H1 (cell line): ENCODE results near the gene ASCC2. TPM values are rescaled to one million over a fixed set of nuclear protein-coding genes. Genes with fewer than 3 reads are reported as not detected.

Experiments used
- CTCF ChIA-PET: fragments of 300-600 bp; sonication (Branson Sonifier 250); formaldehyde crosslinking; loops from one replicate; lab custom pipeline; 2021; ENCODE audit not compliant: partially characterized antibody; lab: Charles Lee
- POLR2A ChIA-PET: fragments of 300-600 bp; sonication (Branson Sonifier 250); formaldehyde crosslinking; loops from one replicate; lab custom pipeline; 2021; ENCODE audit warnings: inconsistent platforms; ENCODE audit not compliant: partially characterized antibody; lab: Charles Lee
- DNase-seq, 2 experiments: peaks; one replicate each; pipeline versions ENCODE4 v3.0.0 to v3.0.0-alpha.2; 2010 to 2022; ENCODE audit warnings: low spot score in 2 of 2, low read depth in 1 of 2, mixed read lengths in 1 of 2
- FAIRE-seq: peaks from 2 replicates; lab custom pipeline; 2011; peaks lifted over from hg19 to GRCh38; lab: Jason Lieb, UNC
- H2AFZ ChIP-seq: 2 replicates; pipeline ENCODE4 v1.8.1; 2012; ENCODE audit warnings: low read length, inconsistent platforms
- H2AK5ac ChIP-seq: 2 replicates; pipeline ENCODE4 v1.6.1; 2013; ENCODE audit warnings: low read depth, low read length
- H2BK120ac ChIP-seq: replicated peaks from 2 replicates; pipeline ENCODE3; 2013; ENCODE audit warnings: low read depth, low read length, inconsistent platforms
- H2BK12ac ChIP-seq: 2 replicates; pipeline ENCODE4 v1.6.1; 2013; ENCODE audit warnings: low read depth, low read length
- H2BK15ac ChIP-seq: 2 replicates; pipeline ENCODE4 v1.6.1; 2013; ENCODE audit warnings: low read length
- H2BK20ac ChIP-seq: 2 replicates; pipeline ENCODE4 v1.6.1; 2013; ENCODE audit warnings: low read length
- H2BK5ac ChIP-seq: 2 replicates; pipeline ENCODE4 v1.6.1; 2013; ENCODE audit warnings: low read depth, low read length
- H3K14ac ChIP-seq: 2 replicates; pipeline ENCODE4 v1.6.1; 2013; ENCODE audit warnings: inconsistent platforms; ENCODE audit not compliant: insufficient read length
- H3K18ac ChIP-seq: 2 replicates; pipeline ENCODE4 v1.6.1; 2013; ENCODE audit warnings: low read length; ENCODE audit errors: extremely low read depth
- H3K23ac ChIP-seq: 2 replicates; pipeline ENCODE4 v1.6.1; 2013; ENCODE audit warnings: inconsistent platforms; ENCODE audit not compliant: insufficient read length
- H3K23me2 ChIP-seq: 2 replicates; pipeline ENCODE4 v1.6.1; 2013; ENCODE audit warnings: low read depth, low read length
- H3K27ac ChIP-seq: 2 replicates; pipeline ENCODE4 v1.6.1; 2011; ENCODE audit warnings: low read depth, low read length, inconsistent platforms
- H3K27me3 ChIP-seq, 4 experiments: replicated peaks in 1 of 4; 1 replicate in 1 of 4; 2 replicates in 3 of 4; pipeline versions ENCODE4 v1.6.1 to v1.8.1; 2011 to 2013; ENCODE audit warnings: low read length in 3 of 4, mild to moderate bottlenecking in 3 of 4, inconsistent platforms in 2 of 4, mixed read lengths in 2 of 4, moderate library complexity in 1 of 4; ENCODE audit not compliant: control insufficient read depth in 3 of 4, insufficient read depth in 3 of 4; ENCODE audit errors: extremely low read depth in 1 of 4
- H3K36me3 ChIP-seq, 4 experiments: 2 replicates each; pipeline versions ENCODE4 v1.6.1 to v1.8.1; 2011 to 2013; ENCODE audit warnings: mild to moderate bottlenecking in 4 of 4, low read length in 3 of 4, moderate library complexity in 2 of 4, control low read depth in 1 of 4, inconsistent platforms in 1 of 4; ENCODE audit not compliant: insufficient read depth in 4 of 4, control insufficient read depth in 2 of 4
- H3K4ac ChIP-seq: replicated peaks from 2 replicates; pipeline ENCODE3; 2013; ENCODE audit warnings: low read length, low read depth, mixed read lengths, inconsistent platforms; ENCODE audit not compliant: insufficient read length
- H3K4me1 ChIP-seq, 4 experiments: replicated peaks in 1 of 4; 1 replicate in 1 of 4; 2 replicates in 3 of 4; pipeline versions ENCODE4 v1.6.1 to v1.8.1; 2011 to 2013; ENCODE audit warnings: low read length in 3 of 4, inconsistent platforms in 2 of 4, mixed read lengths in 1 of 4; ENCODE audit not compliant: insufficient read depth in 4 of 4, control insufficient read depth in 3 of 4
- H3K4me2 ChIP-seq, 2 experiments: 2 replicates each; pipeline versions ENCODE4 v1.6.1 to v1.8.1; 2011 to 2013; ENCODE audit warnings: low read depth in 2 of 2, low read length in 2 of 2, control low read depth in 1 of 2, inconsistent platforms in 1 of 2, mild to moderate bottlenecking in 1 of 2; ENCODE audit not compliant: insufficient read depth in 1 of 2
- H3K4me3 ChIP-seq, 4 experiments: fragments of 200-600, 300-600 bp in 1 of 4; sonication (generic), shearing (Covaris generic), sonication (Bioruptor Twin) in 1 of 4; 2 replicates each; pipeline versions ENCODE4 v1.5.1 to v1.8.1; 2011 to 2016; ENCODE audit warnings: low read length in 4 of 4, low read depth in 3 of 4, control low read depth in 2 of 4, inconsistent platforms in 2 of 4, mild to moderate bottlenecking in 2 of 4, mixed read lengths in 1 of 4, moderate library complexity in 1 of 4; ENCODE audit not compliant: insufficient read depth in 2 of 4; ENCODE audit errors: extremely low read depth in 1 of 4
- H3K56ac ChIP-seq: replicated peaks from 2 replicates; pipeline ENCODE3; 2013; ENCODE audit warnings: low read depth, mild to moderate bottlenecking, mixed read lengths, low read length, inconsistent platforms; ENCODE audit not compliant: insufficient read length
- H3K79me1 ChIP-seq: 2 replicates; pipeline ENCODE4 v1.6.1; 2013; ENCODE audit warnings: low read depth, low read length, control low read depth
- H3K79me2 ChIP-seq, 2 experiments: 2 replicates each; pipeline versions ENCODE4 v1.6.1 to v1.8.1; 2012 to 2013; ENCODE audit warnings: low read length in 2 of 2, mild to moderate bottlenecking in 2 of 2, inconsistent platforms in 1 of 2; ENCODE audit not compliant: insufficient read depth in 2 of 2, control insufficient read depth in 1 of 2
- H3K9ac ChIP-seq, 4 experiments: replicated peaks in 1 of 4; 1 replicate in 1 of 4; 2 replicates in 3 of 4; pipeline versions ENCODE4 v1.6.1 to v1.8.1; 2011 to 2013; ENCODE audit warnings: low read depth in 3 of 4, low read length in 3 of 4, control low read depth in 2 of 4, mild to moderate bottlenecking in 2 of 4, moderate library complexity in 2 of 4, inconsistent platforms in 1 of 4; ENCODE audit errors: extremely low read depth in 1 of 4
- H3K9me3 ChIP-seq, 2 experiments: 2 replicates each; pipeline versions ENCODE4 v1.6.1 to v1.8.1; 2012 to 2013; ENCODE audit warnings: mild to moderate bottlenecking in 2 of 2, moderate library complexity in 2 of 2, control low read depth in 1 of 2, inconsistent platforms in 1 of 2, low read depth in 1 of 2, low read length in 1 of 2, mixed read lengths in 1 of 2; ENCODE audit not compliant: insufficient read depth in 2 of 2
- H4K20me1 ChIP-seq, 2 experiments: replicated peaks in 1 of 2; 2 replicates each; pipeline versions ENCODE3 to v1.8.1; 2011 to 2013; ENCODE audit warnings: inconsistent platforms in 2 of 2, low read length in 2 of 2, mild to moderate bottlenecking in 1 of 2; ENCODE audit not compliant: insufficient read depth in 2 of 2, control insufficient read depth in 1 of 2
- H4K5ac ChIP-seq: 2 replicates; pipeline ENCODE4 v1.6.1; 2013; ENCODE audit warnings: low read length, low read depth, mixed read lengths, inconsistent platforms; ENCODE audit not compliant: insufficient read length
- H4K8ac ChIP-seq: 2 replicates; pipeline ENCODE4 v1.8.0; 2013; ENCODE audit warnings: mild to moderate bottlenecking, moderate library complexity, low read length, inconsistent platforms; ENCODE audit not compliant: insufficient read depth; ENCODE audit errors: extremely low read depth
- H4K91ac ChIP-seq: replicated peaks from 2 replicates; pipeline ENCODE3; 2013; ENCODE audit warnings: low read length, mixed read lengths, inconsistent platforms; ENCODE audit not compliant: insufficient read length
- CBX5 ChIP-seq: fragments of 300-800, 300-1000 bp; sonication (generic); IDR thresholded peaks from 2 replicates; pipeline ENCODE4 v1.7.1; 2016; ENCODE audit warnings: antibody characterized with exemption, low read length, low read depth
- CHD1 ChIP-seq: IDR thresholded peaks from 2 replicates; pipeline ENCODE4 v1.6.1; 2012; ENCODE audit warnings: low read depth, low read length, improper control_type of control experiment
- EP300 ChIP-seq, 2 experiments: IDR thresholded peaks; 1 replicate in 1 of 2; 2 replicates in 1 of 2; pipeline ENCODE4 v1.6.1; 2011 to 2012; ENCODE audit warnings: low read depth in 2 of 2, low read length in 2 of 2, mild to moderate bottlenecking in 2 of 2, borderline replicate concordance in 1 of 2, inconsistent platforms in 1 of 2, moderate library complexity in 1 of 2
- FOSL1 ChIP-seq: IDR thresholded peaks from 2 replicates; pipeline ENCODE4 v1.6.1; 2011; ENCODE audit warnings: mild to moderate bottlenecking, low read depth, low read length, moderate library complexity; ENCODE audit not compliant: insufficient read depth
- SIX5 ChIP-seq: IDR thresholded peaks from 2 replicates; pipeline ENCODE4 v1.6.1; 2011; ENCODE audit warnings: mild to moderate bottlenecking, low read depth, low read length
- TAF1 ChIP-seq: IDR thresholded peaks from 2 replicates; pipeline ENCODE4 v1.6.1; 2011; ENCODE audit warnings: mild to moderate bottlenecking, low read depth, low read length
- YY1 ChIP-seq: IDR thresholded peaks from 2 replicates; pipeline ENCODE4 v1.6.1; 2011; ENCODE audit warnings: low read depth, mild to moderate bottlenecking, low read length
- WGBS, 2 experiments: shearing (Covaris generic) in 1 of 2; methylation state at CpG; one replicate each; pipeline versions ENCODE4 v1.1.6 to v1.1.7; 2013 to 2015; ENCODE audit warnings: low lambda C conversion rate in 2 of 2, mixed read lengths in 2 of 2, inconsistent platforms in 1 of 2, low coverage in 1 of 2, missing lambda C conversion rate in 1 of 2; ENCODE audit not compliant: insufficient replicate concordance in 2 of 2, insufficient coverage in 1 of 2, insufficient read length in 1 of 2; ENCODE audit errors: extremely low coverage in 1 of 2, missing lambda C conversion rate in 1 of 2; 5-methylcytosine and 5-hydroxymethylcytosine counted together
- polyA plus RNA-seq, 7 experiments: library from polyadenylated mRNA; depleted of rRNA in 3 of 7; stranded (reverse) in 5 of 7; unstranded in 2 of 7; fragments of >200 nt in 5 of 7; fragments of 200-250 nt in 2 of 7; gene quantifications; 1 replicate in 5 of 7; 2 replicates in 1 of 7; 4 replicates in 1 of 7; pipeline versions ENCODE4 v1.2.1 to v1.2.3, GENCODE V29; 2011 to 2013; ENCODE audit warnings: missing spikeins in 2 of 7, mixed read lengths in 2 of 7
- total RNA-seq: library from RNA; stranded (reverse); fragmentation: NEBNext Ultra II Directional; extraction: Animal tissue kit (Norgen Biotek cat#: 25700); gene quantifications from 2 replicates; pipeline ENCODE4 v1.2.1, GENCODE V29; 2021

ASCC2 gene
- total and polyA plus RNA-seq, 2 of the 8 experiments (the other 6 are each of a cell fraction or from before 2014, with no cell fraction given) = 35.0 to 35.8 TPM

GRCh38 chr22:29768052-29768693 is 69.9 kb downstream of the ASCC2 start:
- no peak for DNase-seq
- Histone ChIP-seq H4K5ac (no peak overlapping the region), H3K14ac (no peak overlapping the region), H2BK120ac (no peak overlapping the region), H2BK20ac (no peak overlapping the region), H3K9me3 (no peaks in the 10 kb centered on the region), H3K36me3 (peaks cover 3 to 13% (median 6%) of the 10 kb centered on the region in 4 experiments; a peak in 6 of 8 replicates), H3K79me2 (peaks cover 4 to 13% of the 10 kb centered on the region in 2 experiments; a peak in 2 of 4 replicates), H3K27me3 (no peaks in the 10 kb centered on the region), H2AK5ac (no peak overlapping the region), H3K23me2 (peaks cover 3% of the 10 kb centered on the region; the same call in 1 of the 2 replicates), H3K4me3 (peak overlapping the region; percentile 78 to 99 (median 92)), H3K23ac (no peak overlapping the region), H2AFZ (no peak overlapping the region), H4K20me1 (peaks cover 0 to 3% of the 10 kb centered on the region in 2 experiments), H3K4me1 (peaks cover 3 to 5% (median 4%) of the 10 kb centered on the region in 4 experiments; a peak in 6 of 7 replicates), H2BK15ac (0 out of 2 replicates have a peak overlapping the region, but pooled peaks have one; percentile 20), H4K8ac (no peak overlapping the region), H4K91ac (no peak overlapping the region), H2BK5ac (no peak overlapping the region), H3K56ac (no peak overlapping the region), H3K18ac (no peak overlapping the region), H2BK12ac (no peak overlapping the region), H3K27ac (0 out of 2 replicates have a peak overlapping the region, but pooled peaks have one; percentile 91), H3K79me1 (peaks cover 5% of the 10 kb centered on the region), H3K9ac (peak overlapping the region; percentile 14 to 94 (median 61); a peak in 6 of 7 replicates), H3K4ac (no peak overlapping the region), H3K4me2 (peak overlapping the region; percentile 77 to 90)
- ChIA-PET CTCF (interaction anchor here (1.3 kb wide), 1 partner anchor 310 kb away, joined by 3 read pairs; no protein-coding TSS in a partner anchor), POLR2A (no interaction called here)
- FAIRE-seq = no peak
- WGBS, 2 experiments = 76% methylated on average over 6 of the region's 6 CpGs; no CpG with 5 or more reads in 1 of the 2 experiments
- TF ChIP-seq FOSL1 (no peak), SIX5 (no peak), YY1 (no peak), CBX5 (no peak), CHD1 (no peak), TAF1 (no peak), EP300 (IDR thresholded peaks at IDR 0.05; ENCODE audit: borderline replicate concordance in 1 of 2, low read depth in 2 of 2, low read length in 2 of 2) (no peak)
